ENCODE data around the gene DUSP8. TPM values are rescaled to one million over a fixed set of nuclear protein-coding genes. Genes with fewer than 3 reads are reported as not detected.

DUSP8 gene
- total RNA-seq, 1 experiment from 2014 or later, result 10.2 TPM

- no TSS peak for BruUV-seq (replicated peaks)
- ATAC-seq (no peak), DNase-seq (ENCODE audit: low read depth, low spot score) (no peak)
- RAD21 ChIA-PET (ENCODE audit: low non-redundant PET in 1 of 2, low total read pairs in 2 of 2, uncharacterized antibody in 2 of 2, unreplicated experiment in 2 of 2), result no interaction called here
- Histone ChIP-seq H4K20me1 (ENCODE audit: insufficient read depth) (no peaks in the 10 kb centered on the region), H2AFZ (ENCODE audit: low read depth, low read length, poor library complexity, severe bottlenecking) (no peak overlapping the region), H3K9me2 (ENCODE audit: insufficient read depth) (no peaks in the 10 kb centered on the region), H3K27ac (ENCODE audit: low read depth, low read length) (no peak overlapping the region), H3K4me3 (replicated peaks in 1 of 2; ENCODE audit: low read depth in 1 of 2, low read length in 2 of 2) (no peak overlapping the region), H3K27me3 (ENCODE audit: insufficient read depth, low read length) (no peaks in the 10 kb centered on the region), H3K4me1 (ENCODE audit: control insufficient read depth in 1 of 2, insufficient read depth in 2 of 2, low read length in 2 of 2) (peaks cover 17 to 37% of the 10 kb centered on the region in 2 experiments), H3K4me2 (ENCODE audit: low read length) (no peak overlapping the region), H3K79me2 (ENCODE audit: insufficient read depth, low read length) (no peaks in the 10 kb centered on the region), H3K9ac (ENCODE audit: low read length) (no peak overlapping the region), H3K9me3 (ENCODE audit: control insufficient read depth in 1 of 2, insufficient read depth in 1 of 2, low read depth in 1 of 2, low read length in 2 of 2) (no peaks in the 10 kb centered on the region), H3K36me3 (ENCODE audit: control insufficient read depth in 1 of 2, insufficient read depth in 2 of 2, low read length in 2 of 2) (no peaks in the 10 kb centered on the region)
- POLR2A ChIA-PET, result no interaction called here
- intact Hi-C loops (cut with micrococcal nuclease), result no loop called here
- no peak for TF ChIP-seq ZNF274 (IDR thresholded peaks at IDR 0.05; ENCODE audit: low read depth, low read length)
- CTCF ChIA-PET, result no interaction called here
Observed at GRCh38 chr11:1544536-1544935, 27.5 kb downstream of the DUSP8 start.

- no peaks in the 10 kb centered on the region for H3K79me2 ChIP-seq (ENCODE audit: insufficient read depth, low read length)
- H3K4me3 ChIP-seq (replicated peaks in 1 of 2; ENCODE audit: low read depth in 1 of 2, low read length in 2 of 2), result no peak overlapping the region
- DNase-seq (ENCODE audit: low read depth, low spot score) (no peak), ATAC-seq (no peak)
- H4K20me1 ChIP-seq (ENCODE audit: insufficient read depth), result no peaks in the 10 kb centered on the region
- peaks cover 11 to 30% of the 10 kb centered on the region in 2 experiments for H3K4me1 ChIP-seq (ENCODE audit: control insufficient read depth in 1 of 2, insufficient read depth in 2 of 2, low read length in 2 of 2)
- no peak overlapping the region for H2AFZ ChIP-seq (ENCODE audit: low read depth, low read length, poor library complexity, severe bottlenecking)
- no peaks in the 10 kb centered on the region for H3K36me3 ChIP-seq (ENCODE audit: control insufficient read depth in 1 of 2, insufficient read depth in 2 of 2, low read length in 2 of 2)
- no peak overlapping the region for H3K4me2 ChIP-seq (ENCODE audit: low read length)
- H3K27ac ChIP-seq (ENCODE audit: low read depth, low read length), result no peak overlapping the region
- BruUV-seq (replicated peaks), result no TSS peak
- intact Hi-C loops (cut with micrococcal nuclease), result no loop called here
- H3K9me3 ChIP-seq (ENCODE audit: control insufficient read depth in 1 of 2, insufficient read depth in 1 of 2, low read depth in 1 of 2, low read length in 2 of 2), result no peaks in the 10 kb centered on the region
- ChIA-PET POLR2A (no interaction called here), CTCF (no interaction called here), RAD21 (ENCODE audit: low non-redundant PET in 1 of 2, low total read pairs in 2 of 2, uncharacterized antibody in 2 of 2, unreplicated experiment in 2 of 2) (no interaction called here)
- TF ChIP-seq EZH2 (IDR thresholded peaks at IDR 0.05) (no peak), POLR2AphosphoS5 (IDR thresholded peaks at IDR 0.05; ENCODE audit: low read depth, low read length) (no peak), ZBTB33 (IDR thresholded peaks at IDR 0.05; ENCODE audit: extremely low read depth, insufficient replicate concordance, low read length) (no peak), YY1 (IDR thresholded peaks at IDR 0.05; ENCODE audit: extremely low read depth, insufficient replicate concordance, low read depth, low read length) (no peak), FOSL1 (IDR thresholded peaks at IDR 0.05; ENCODE audit: low read depth) (no peak), JUND (IDR thresholded peaks at IDR 0.05) (no peak), SRF (IDR thresholded peaks at IDR 0.05; ENCODE audit: low read depth) (no peak), POLR2A (IDR thresholded peaks at IDR 0.05; ENCODE audit: borderline replicate concordance, extremely low read depth, insufficient read depth, insufficient read length) (no peak)
- no peak overlapping the region for H3K9ac ChIP-seq (ENCODE audit: low read length)
- no peaks in the 10 kb centered on the region for H3K9me2 ChIP-seq (ENCODE audit: insufficient read depth)
- H3K27me3 ChIP-seq (ENCODE audit: insufficient read depth, low read length), result no peaks in the 10 kb centered on the region
Observed at GRCh38 chr11:1543606-1544263, 28.3 kb downstream of the DUSP8 start.

All from HCT116 (cell line).